ENCODE measurements around the gene ZNF398. TPM values are rescaled to one million over a fixed set of nuclear protein-coding genes. Genes with fewer than 3 reads are reported as not detected.

ZNF398 gene
- total RNA-seq, 4 donors from 2014 or later: 12.8 to 19.9 (median 15.0) TPM

DNA sequence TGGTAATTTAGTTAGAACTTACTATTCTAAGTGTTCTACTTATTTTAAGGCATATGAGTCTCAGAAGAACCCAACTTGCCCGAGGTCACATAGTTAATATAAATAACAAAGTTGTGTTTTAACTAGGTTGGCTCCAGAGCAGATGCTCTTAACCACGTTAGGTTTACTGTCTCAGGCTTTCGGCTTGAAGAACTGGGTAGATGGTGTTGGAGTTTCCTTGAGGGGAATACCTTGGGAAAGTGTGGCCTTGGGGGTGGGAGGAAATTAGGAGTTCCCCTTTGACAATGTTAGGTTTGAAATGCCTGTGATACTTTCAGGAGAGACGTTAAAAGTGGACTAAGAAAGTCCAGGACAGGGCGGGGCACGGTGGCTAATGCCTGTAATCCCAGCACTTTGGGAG is 9.6 kb downstream of the ZNF398 start:
- no peak overlapping the region for H3K4me3 ChIP-seq
- intact Hi-C loops (cut with DNase I; ENCODE audit: low total_unique reads) (no loop called here), in situ Hi-C loops (cut with MboI; ENCODE audit: low sequenced_read_pairs in 4 of 4) (no loop called here)
- H3K36me3 ChIP-seq: peaks cover 0 to 25% of the 10 kb centered on the region in 2 donors
- no peaks in the 10 kb centered on the region for H3K9me3 ChIP-seq
- DNase-seq: no peak
- H3K27ac ChIP-seq: no peak overlapping the region
- H3K4me1 ChIP-seq: peaks cover 0 to 6% of the 10 kb centered on the region in 2 donors
- no peak for ATAC-seq
- TF ChIP-seq POLR2A (IDR thresholded peaks at IDR 0.05): no peak
- TF ChIP-seq, protein P1, sequence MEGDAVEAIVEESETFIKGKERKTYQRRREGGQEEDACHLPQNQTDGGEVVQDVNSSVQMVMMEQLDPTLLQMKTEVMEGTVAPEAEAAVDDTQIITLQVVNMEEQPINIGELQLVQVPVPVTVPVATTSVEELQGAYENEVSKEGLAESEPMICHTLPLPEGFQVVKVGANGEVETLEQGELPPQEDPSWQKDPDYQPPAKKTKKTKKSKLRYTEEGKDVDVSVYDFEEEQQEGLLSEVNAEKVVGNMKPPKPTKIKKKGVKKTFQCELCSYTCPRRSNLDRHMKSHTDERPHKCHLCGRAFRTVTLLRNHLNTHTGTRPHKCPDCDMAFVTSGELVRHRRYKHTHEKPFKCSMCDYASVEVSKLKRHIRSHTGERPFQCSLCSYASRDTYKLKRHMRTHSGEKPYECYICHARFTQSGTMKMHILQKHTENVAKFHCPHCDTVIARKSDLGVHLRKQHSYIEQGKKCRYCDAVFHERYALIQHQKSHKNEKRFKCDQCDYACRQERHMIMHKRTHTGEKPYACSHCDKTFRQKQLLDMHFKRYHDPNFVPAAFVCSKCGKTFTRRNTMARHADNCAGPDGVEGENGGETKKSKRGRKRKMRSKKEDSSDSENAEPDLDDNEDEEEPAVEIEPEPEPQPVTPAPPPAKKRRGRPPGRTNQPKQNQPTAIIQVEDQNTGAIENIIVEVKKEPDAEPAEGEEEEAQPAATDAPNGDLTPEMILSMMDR (IDR thresholded peaks at IDR 0.05 in 4 of 5, conservative IDR thresholded peaks at IDR 0.05 in 1 of 5): no peak
- no peaks in the 10 kb centered on the region for H3K27me3 ChIP-seq

DNA sequence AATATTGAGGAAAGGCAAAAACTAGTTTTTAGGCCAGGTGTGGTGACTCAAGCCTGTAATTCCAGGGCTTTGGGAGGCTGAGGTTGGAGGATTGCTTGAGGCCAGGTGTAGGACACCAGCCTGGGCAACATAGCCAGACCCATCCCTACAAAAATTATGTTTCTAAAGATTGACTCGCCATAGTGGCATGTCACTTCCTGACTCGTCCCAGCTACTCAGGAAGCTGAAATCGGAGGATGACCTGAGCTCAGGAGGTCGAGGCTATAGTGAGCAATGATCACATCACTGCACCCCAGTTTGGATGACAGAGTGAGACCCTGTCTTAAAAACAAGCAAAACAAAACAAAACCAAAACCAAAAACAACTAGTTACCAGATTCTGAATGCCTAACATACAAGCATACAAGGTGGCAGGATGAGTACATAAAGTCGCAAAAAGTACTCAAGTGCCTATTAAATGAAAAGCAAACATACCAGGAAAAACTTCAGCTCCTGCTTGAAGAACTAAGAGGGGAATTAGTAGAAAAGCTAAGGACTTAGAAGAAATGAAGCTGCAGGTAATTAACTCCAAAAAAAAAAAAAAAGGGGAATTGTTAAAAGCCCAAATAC is 14.1 kb downstream of the ZNF398 start:
- no peak for ATAC-seq
- no peak overlapping the region for H3K27ac ChIP-seq
- intact Hi-C loops (cut with DNase I; ENCODE audit: low total_unique reads): no loop called here
- H3K27me3 ChIP-seq: no peaks in the 10 kb centered on the region
- no peaks in the 10 kb centered on the region for H3K9me3 ChIP-seq
- in situ Hi-C loops (cut with MboI; ENCODE audit: low sequenced_read_pairs in 4 of 4): no loop called here
- H3K4me1 ChIP-seq: peaks cover 0 to 6% of the 10 kb centered on the region in 2 donors
- TF ChIP-seq, protein P1 (IDR thresholded peaks at IDR 0.05 in 4 of 5, conservative IDR thresholded peaks at IDR 0.05 in 1 of 5): no peak
- TF ChIP-seq POLR2A (IDR thresholded peaks at IDR 0.05): no peak
- no peak for DNase-seq
- no peak overlapping the region for H3K4me3 ChIP-seq
- peaks cover 5 to 30% of the 10 kb centered on the region in 2 donors for H3K36me3 ChIP-seq

DNA sequence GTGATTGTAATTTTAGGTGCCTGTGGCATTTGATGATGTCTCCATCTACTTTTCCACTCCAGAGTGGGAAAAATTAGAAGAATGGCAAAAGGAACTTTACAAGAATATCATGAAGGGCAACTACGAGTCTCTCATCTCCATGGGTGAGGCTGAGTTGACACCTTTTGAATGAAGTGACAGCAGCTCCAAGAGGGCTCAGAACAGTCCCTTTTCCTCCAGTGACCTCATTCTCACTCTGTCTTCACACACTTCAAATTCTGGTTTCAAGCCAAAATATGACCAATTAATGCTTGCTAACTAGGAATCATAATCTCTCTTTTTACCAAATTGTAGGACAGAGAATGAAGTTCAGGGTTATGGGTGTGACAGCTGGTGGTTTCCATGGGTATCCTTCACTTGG is 18.9 kb downstream of the ZNF398 start:
- H3K9me3 ChIP-seq: no peaks in the 10 kb centered on the region
- H3K27me3 ChIP-seq: no peaks in the 10 kb centered on the region
- DNase-seq (no peak), ATAC-seq (no peak)
- no peak overlapping the region for H3K27ac ChIP-seq
- no peaks in the 10 kb centered on the region for H3K4me1 ChIP-seq
- TF ChIP-seq, protein P1 (IDR thresholded peaks at IDR 0.05 in 4 of 5, conservative IDR thresholded peaks at IDR 0.05 in 1 of 5): no peak
- no peak for TF ChIP-seq POLR2A (IDR thresholded peaks at IDR 0.05)
- no peak overlapping the region for H3K4me3 ChIP-seq
- intact Hi-C loops (cut with DNase I; ENCODE audit: low total_unique reads): no loop called here
- in situ Hi-C loops (cut with MboI; ENCODE audit: low sequenced_read_pairs in 4 of 4): no loop called here
- peaks cover 11 to 71% of the 10 kb centered on the region in 2 donors for H3K36me3 ChIP-seq

DNA sequence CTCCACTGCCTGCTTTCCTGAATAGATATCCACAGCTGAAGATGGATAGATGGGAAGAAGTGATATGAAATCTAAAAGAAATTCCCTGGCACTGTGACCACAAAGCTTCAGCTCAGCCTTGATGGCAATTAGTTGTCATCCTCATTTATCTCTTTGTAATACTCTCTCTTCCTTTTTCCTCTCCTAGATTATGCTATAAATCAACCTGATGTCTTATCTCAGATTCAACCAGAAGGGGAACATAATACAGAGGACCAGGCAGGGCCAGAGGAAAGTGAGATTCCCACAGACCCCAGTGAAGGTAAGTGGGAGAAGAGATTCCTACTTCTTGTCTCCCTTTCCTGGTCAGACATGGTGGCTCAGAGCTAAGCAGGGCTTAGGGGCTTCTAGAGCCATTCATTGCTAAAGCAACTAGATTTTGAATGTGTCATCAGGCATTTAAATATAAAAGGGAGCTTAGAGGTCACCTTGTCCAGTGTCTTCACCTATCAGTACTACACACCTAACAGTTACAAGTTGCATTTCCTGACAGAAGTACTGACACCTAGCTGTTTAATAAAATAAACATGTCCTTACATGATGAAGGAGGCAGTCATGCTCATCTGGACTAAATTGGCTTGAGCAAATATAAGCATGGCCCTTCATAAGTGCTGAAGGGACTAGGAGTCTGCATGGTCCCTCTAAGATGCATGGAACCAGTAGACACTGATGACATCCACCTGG is 19.5 kb downstream of the ZNF398 start:
- H3K36me3 ChIP-seq: peaks cover 11 to 71% of the 10 kb centered on the region in 2 donors
- in situ Hi-C loops (cut with MboI; ENCODE audit: low sequenced_read_pairs in 4 of 4): no loop called here
- no peak for ATAC-seq

More for the DNA sequence above, 19.5 kb downstream of the ZNF398 start:
- DNase-seq: no peak
- intact Hi-C loops (cut with DNase I; ENCODE audit: low total_unique reads): no loop called here
- TF ChIP-seq, protein P1 (IDR thresholded peaks at IDR 0.05 in 4 of 5, conservative IDR thresholded peaks at IDR 0.05 in 1 of 5): no peak
- TF ChIP-seq POLR2A (IDR thresholded peaks at IDR 0.05): no peak
- no peak overlapping the region for H3K4me3 ChIP-seq
- H3K27ac ChIP-seq: no peak overlapping the region
- H3K4me1 ChIP-seq: no peaks in the 10 kb centered on the region
- no peaks in the 10 kb centered on the region for H3K9me3 ChIP-seq
- no peaks in the 10 kb centered on the region for H3K27me3 ChIP-seq

Measured in gastrocnemius medialis (tissue), 4 donors.